Measurements from ENCODE around the gene SUCLG1.

DNA sequence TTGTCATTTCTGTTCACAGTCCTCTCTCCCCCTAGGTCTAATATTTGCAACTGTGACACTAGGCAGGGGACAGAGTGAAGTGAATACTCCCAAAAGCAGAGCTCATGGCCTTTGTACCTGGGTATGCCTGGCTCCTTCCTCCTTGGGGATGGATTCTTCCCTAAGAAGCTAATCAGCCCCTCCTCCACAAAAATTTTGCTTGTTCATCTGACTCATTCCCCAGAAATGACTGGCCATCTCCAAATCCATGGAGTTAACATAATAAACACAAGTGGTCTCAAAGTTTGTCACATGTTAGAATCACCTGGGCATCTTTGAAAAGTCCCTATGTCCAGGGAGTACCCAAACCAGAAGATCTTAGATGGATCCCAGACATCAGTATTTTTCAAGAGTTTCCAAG is 65.3 kb downstream of the SUCLG1 start:
- TF ChIP-seq, protein P1, sequence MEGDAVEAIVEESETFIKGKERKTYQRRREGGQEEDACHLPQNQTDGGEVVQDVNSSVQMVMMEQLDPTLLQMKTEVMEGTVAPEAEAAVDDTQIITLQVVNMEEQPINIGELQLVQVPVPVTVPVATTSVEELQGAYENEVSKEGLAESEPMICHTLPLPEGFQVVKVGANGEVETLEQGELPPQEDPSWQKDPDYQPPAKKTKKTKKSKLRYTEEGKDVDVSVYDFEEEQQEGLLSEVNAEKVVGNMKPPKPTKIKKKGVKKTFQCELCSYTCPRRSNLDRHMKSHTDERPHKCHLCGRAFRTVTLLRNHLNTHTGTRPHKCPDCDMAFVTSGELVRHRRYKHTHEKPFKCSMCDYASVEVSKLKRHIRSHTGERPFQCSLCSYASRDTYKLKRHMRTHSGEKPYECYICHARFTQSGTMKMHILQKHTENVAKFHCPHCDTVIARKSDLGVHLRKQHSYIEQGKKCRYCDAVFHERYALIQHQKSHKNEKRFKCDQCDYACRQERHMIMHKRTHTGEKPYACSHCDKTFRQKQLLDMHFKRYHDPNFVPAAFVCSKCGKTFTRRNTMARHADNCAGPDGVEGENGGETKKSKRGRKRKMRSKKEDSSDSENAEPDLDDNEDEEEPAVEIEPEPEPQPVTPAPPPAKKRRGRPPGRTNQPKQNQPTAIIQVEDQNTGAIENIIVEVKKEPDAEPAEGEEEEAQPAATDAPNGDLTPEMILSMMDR (IDR thresholded peaks at IDR 0.05; ENCODE audit: low read depth, low read length, missing input control), result no peak
- no peak for TF ChIP-seq FOXA1 (IDR thresholded peaks at IDR 0.05)
- TF ChIP-seq YY1 (IDR thresholded peaks at IDR 0.05), result no peak
- no peak for TF ChIP-seq TAF1 (conservative IDR thresholded peaks at IDR 0.05)
- TF ChIP-seq, protein P2, sequence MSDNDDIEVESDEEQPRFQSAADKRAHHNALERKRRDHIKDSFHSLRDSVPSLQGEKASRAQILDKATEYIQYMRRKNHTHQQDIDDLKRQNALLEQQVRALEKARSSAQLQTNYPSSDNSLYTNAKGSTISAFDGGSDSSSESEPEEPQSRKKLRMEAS (IDR thresholded peaks at IDR 0.05), result no peak
- no peak for TF ChIP-seq HNF4G (IDR thresholded peaks at IDR 0.05)
